LNCaP clone FGC (cell line): Measurements from ENCODE around the gene DNM3.

Experiments
- DNase-seq: peaks from one replicate; pipeline ENCODE4 v3.0.0-alpha.2; 2011; ENCODE audit warnings: low read depth
- H3K4me3 ChIP-seq: 2 replicates; pipeline ENCODE4 v1.5.1; 2011; ENCODE audit warnings: mild to moderate bottlenecking, low read depth, low read length, control low read depth
- TF ChIP-seq, protein P1 (sequence below): IDR thresholded peaks from 2 replicates; pipeline ENCODE4 v1.5.1; 2012; ENCODE audit warnings: mild to moderate bottlenecking; ENCODE audit not compliant: control insufficient read depth, insufficient read depth; ENCODE audit errors: extremely low read depth

The DNM3 gene

DNA sequence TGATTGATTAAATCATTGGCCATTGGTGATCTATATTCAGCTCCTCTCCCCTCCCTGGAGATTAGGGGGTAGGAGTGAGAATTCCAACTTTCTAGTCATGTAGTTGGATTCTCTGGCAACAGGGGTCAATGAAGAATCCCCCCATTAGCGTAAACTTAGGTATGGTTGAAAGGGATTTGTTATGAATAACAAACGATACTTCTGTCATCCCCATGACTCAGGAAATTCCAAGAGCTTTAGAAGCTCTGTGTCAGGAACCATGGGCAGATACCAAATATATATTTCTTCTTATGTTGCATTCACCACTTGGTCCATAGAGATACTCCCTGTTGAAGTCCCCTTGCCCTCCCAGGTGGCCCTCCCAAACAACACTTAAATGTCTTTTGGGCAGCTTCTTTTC, 124.5 kb downstream of the DNM3 start:
- H3K4me3 ChIP-seq = no peak overlapping the region
- TF ChIP-seq, protein P1, sequence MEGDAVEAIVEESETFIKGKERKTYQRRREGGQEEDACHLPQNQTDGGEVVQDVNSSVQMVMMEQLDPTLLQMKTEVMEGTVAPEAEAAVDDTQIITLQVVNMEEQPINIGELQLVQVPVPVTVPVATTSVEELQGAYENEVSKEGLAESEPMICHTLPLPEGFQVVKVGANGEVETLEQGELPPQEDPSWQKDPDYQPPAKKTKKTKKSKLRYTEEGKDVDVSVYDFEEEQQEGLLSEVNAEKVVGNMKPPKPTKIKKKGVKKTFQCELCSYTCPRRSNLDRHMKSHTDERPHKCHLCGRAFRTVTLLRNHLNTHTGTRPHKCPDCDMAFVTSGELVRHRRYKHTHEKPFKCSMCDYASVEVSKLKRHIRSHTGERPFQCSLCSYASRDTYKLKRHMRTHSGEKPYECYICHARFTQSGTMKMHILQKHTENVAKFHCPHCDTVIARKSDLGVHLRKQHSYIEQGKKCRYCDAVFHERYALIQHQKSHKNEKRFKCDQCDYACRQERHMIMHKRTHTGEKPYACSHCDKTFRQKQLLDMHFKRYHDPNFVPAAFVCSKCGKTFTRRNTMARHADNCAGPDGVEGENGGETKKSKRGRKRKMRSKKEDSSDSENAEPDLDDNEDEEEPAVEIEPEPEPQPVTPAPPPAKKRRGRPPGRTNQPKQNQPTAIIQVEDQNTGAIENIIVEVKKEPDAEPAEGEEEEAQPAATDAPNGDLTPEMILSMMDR = no peak
- DNase-seq = no peak

DNA sequence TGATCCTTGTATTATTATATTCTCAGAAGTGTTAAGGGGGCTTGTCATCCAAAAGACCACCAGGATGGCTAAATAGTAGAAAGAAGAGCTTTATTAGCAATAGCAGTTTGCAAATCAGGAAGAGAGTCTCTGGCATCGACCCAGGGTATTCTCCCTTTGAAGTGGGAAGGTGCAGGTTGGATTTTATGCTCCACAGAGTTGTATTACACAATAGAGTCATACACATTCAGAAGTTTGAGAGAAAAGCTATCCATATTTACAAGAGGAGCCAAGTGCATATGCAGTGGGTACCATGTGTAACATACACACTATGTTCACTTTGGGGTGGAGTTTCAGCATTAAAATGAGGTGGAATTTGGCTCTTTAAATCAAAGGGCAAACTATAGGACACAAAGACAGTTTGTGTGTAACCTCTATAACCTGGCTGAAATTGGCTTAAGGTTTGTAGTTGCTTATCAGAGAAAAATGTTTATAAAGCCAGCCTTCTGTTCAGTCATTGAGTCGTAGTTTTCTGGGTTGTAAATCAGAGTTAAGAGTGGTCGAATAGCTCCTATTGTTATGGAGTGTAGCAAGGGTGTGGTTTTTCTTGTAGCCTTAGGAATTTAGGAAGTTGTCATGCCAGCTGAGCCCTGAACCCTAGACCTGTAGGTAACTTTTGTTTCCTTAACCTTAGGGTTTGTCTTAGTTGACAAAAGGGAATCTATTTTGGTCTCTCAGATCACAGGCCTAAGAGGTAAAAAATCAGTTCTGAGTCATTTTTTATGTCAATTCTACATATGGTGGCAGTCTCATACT, 125.3 kb downstream of the DNM3 start:
- no peak for DNase-seq
- TF ChIP-seq, protein P1 = no peak
- H3K4me3 ChIP-seq = no peak overlapping the region

DNA sequence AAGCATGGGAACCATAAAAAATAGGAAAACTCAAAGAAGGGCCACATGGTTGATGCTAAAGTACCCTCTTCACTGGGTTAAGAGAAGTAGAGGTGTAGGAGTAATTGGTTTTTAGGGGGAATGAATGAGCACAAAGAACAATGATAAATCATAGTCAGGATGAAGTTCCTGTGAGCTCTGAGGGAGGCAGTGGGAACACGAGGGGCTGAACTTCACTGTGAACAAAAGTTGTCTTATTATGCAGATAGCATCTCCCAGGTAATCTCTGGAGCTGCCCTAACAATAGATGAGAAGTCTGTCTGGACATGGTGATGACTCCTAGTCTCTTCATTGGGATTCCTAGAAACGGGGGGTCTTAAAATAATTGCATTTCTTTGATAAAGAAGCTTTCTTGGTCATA, 127.9 kb downstream of the DNM3 start:
- TF ChIP-seq, protein P1 = no peak
- H3K4me3 ChIP-seq = no peak overlapping the region
- no peak for DNase-seq

DNA sequence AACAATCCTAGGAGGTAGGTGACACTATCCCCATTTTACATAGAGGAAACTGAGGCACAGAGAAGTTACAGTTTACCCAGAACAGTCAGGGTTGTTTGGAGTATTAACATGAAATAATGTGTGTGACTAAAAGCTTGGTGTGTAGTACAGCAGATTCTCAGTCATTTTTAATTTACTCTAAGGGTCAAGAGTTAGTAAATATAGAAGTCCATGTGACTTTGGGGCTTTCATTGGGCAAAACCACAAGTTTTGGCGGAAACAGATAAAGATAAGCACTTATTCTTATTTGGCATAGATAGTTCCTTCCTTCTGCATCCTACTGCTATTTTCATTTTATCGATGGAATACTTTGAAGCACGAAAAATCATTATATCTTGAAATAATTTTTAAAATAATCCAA, 128.5 kb downstream of the DNM3 start:
- TF ChIP-seq, protein P1 = no peak
- no peak for DNase-seq
- H3K4me3 ChIP-seq = no peak overlapping the region

DNA sequence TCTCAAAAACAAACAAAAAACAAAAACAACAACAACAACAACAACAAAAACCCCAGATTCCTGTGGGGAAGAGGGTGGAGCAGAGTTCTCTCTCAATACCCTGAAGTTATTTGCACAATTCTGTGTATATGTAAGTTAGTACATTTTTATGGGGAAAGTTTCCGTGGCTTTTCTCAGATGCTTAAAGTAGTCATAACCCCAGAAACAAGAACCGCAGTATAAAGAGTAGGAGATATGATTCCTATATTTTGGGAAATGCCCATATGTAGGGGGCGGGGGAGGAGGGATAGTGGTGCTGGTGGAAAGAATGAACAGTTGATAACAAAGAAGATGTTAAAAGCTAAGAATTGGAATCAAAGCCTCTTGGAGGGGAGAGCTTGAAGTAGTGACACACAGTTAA, 131.5 kb downstream of the DNM3 start:
- TF ChIP-seq, protein P1 = no peak
- DNase-seq = no peak
- H3K4me3 ChIP-seq = no peak overlapping the region

DNA sequence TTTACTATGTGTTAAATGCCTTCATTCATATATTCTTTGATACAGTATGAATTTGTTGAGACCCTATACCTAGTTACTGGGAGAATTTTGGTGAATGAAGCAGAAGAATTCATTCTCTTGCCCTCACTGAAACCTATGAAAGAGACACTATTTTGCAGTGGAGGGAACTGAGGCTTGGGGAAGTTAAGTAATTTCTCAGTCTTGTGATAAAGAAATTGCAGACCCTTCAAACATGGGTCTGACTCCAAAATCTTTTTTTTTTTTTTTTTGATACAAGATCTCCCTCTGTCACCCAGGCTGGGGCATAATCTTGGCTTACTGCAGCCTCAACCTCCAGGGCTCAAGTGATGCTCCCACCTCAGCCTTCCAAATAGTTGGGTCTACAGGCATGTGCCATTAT, 132.1 kb downstream of the DNM3 start:
- no peak overlapping the region for H3K4me3 ChIP-seq
- TF ChIP-seq, protein P1 = no peak
- no peak for DNase-seq

DNA sequence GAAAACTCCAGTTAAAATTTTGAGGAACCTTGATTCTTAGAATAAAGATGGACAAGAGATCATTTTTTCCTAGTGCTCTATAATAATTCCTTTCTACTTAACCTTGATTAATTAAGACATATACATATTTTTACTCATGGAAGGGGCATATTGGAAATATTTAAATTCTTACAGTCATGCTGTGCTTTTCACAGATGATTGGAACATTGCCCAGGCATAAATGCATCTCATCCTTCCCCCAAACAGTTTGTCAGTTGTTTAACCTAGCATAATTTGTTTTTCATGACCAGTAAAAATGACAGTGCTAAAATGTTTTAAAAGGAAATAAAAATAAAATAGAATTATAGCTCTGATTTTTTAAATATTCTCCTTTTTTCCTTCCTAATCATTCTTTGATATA, 140.0 kb downstream of the DNM3 start:
- DNase-seq = no peak
- TF ChIP-seq, protein P1 = no peak

More for the DNA sequence above, 140.0 kb downstream of the DNM3 start:
- no peak overlapping the region for H3K4me3 ChIP-seq
